Stomach (tissue), 4 donors: ENCODE results near the gene PLEKHD1.

Source experiments
- POLR2A ChIP-seq, 4 donors: fragments of 450-650 bp; IDR thresholded peaks; one replicate each; pipeline ENCODE4 v1.6.1; 2016; ENCODE audit warnings: antibody characterized with exemption in 4 of 4, control low read depth in 2 of 4, mild to moderate bottlenecking in 1 of 4, moderate library complexity in 1 of 4
- TF ChIP-seq, protein P1 (sequence below), 7 experiments: fragments of 450-650 bp in 4 of 7; fragments of 200-600 bp in 3 of 7; sonication (generic) in 3 of 7; IDR thresholded peaks; one replicate each; pipeline ENCODE4 v1.5.1; 2016 to 2019; ENCODE audit warnings: antibody characterized with exemption in 7 of 7, control low read depth in 2 of 7, mild to moderate bottlenecking in 1 of 7

DNA sequence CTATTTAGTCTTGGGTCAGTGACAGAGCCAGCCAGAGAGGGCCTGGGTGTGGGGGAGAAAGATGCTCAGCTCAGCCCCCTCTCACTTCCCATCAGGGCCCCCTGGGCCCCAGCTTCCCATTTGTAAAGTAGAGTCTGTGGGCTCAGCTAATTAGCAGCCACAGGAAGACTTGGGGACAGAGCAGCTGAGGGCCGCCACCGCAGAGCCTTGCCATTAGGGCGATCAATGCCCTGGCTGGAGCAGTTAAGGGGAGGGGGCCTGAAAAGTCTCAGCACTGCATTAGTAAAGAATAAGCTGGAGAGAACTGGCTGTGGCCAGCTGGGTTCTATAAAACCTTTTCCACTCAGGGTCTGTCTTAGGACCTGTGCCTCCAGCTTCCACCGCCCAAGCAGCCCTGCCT lies 2.7 kb downstream of the PLEKHD1 start:
- TF ChIP-seq POLR2A (IDR thresholded peaks at IDR 0.05): no peak
- TF ChIP-seq, protein P1, sequence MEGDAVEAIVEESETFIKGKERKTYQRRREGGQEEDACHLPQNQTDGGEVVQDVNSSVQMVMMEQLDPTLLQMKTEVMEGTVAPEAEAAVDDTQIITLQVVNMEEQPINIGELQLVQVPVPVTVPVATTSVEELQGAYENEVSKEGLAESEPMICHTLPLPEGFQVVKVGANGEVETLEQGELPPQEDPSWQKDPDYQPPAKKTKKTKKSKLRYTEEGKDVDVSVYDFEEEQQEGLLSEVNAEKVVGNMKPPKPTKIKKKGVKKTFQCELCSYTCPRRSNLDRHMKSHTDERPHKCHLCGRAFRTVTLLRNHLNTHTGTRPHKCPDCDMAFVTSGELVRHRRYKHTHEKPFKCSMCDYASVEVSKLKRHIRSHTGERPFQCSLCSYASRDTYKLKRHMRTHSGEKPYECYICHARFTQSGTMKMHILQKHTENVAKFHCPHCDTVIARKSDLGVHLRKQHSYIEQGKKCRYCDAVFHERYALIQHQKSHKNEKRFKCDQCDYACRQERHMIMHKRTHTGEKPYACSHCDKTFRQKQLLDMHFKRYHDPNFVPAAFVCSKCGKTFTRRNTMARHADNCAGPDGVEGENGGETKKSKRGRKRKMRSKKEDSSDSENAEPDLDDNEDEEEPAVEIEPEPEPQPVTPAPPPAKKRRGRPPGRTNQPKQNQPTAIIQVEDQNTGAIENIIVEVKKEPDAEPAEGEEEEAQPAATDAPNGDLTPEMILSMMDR (IDR thresholded peaks at IDR 0.05): no peak
